Endothelial cell of umbilical vein (primary cell): Measurements from ENCODE around the gene HLTF. TPM values are rescaled to one million over a fixed set of nuclear protein-coding genes. Genes with fewer than 3 reads are reported as not detected.

ENCODE experiments used
- BruUV-seq: library from RNA; stranded (reverse); fragments of 400-500 nt; replicated peaks from 2 replicates; lab custom pipeline; 2021; lab: Mats Ljungman, UMichigan
- CTCF ChIA-PET: fragments of 300-600, 350-600 bp; sonication (Branson Sonifier 250); formaldehyde crosslinking; loops from one replicate; lab custom pipeline; 2021; ENCODE audit warnings: antibody characterized with exemption, inconsistent platforms; lab: Charles Lee
- POLR2A ChIA-PET: fragments of 300-600, 350-600 bp; sonication (Branson Sonifier 250); formaldehyde crosslinking; loops from one replicate; lab custom pipeline; 2021; ENCODE audit warnings: antibody characterized with exemption, inconsistent platforms; lab: Charles Lee
- DNase-seq: peaks from one replicate; pipeline ENCODE4 v3.0.0-alpha.2; 2011; ENCODE audit warnings: low read depth, low spot score
- FAIRE-seq: peaks from 2 replicates; lab custom pipeline; 2011; peaks lifted over from hg19 to GRCh38; lab: Jason Lieb, UNC
- H2AFZ ChIP-seq: 2 replicates; pipeline ENCODE4 v1.6.0; 2012; ENCODE audit warnings: low read depth, low read length, control low read depth, inconsistent platforms
- H3K27ac ChIP-seq: 2 replicates; pipeline ENCODE4 v1.5.1; 2011; ENCODE audit warnings: low read depth, mild to moderate bottlenecking, control low read depth, low read length, moderate library complexity; ENCODE audit not compliant: insufficient read depth
- H3K27me3 ChIP-seq, 2 experiments: 2 replicates each; pipeline versions ENCODE4 v1.6.0 to v1.6.1; 2011; ENCODE audit warnings: low read length in 2 of 2, mixed read lengths in 1 of 2; ENCODE audit not compliant: control insufficient read depth in 2 of 2, insufficient read depth in 2 of 2
- H3K36me3 ChIP-seq, 2 experiments: 2 replicates in 1 of 2; 3 replicates in 1 of 2; pipeline ENCODE4 v1.5.1; 2011; ENCODE audit warnings: low read length in 2 of 2, mild to moderate bottlenecking in 1 of 2, moderate library complexity in 1 of 2; ENCODE audit not compliant: control insufficient read depth in 2 of 2, insufficient read depth in 2 of 2; ENCODE audit errors: extremely low read depth in 1 of 2
- H3K4me1 ChIP-seq: 3 replicates; pipeline ENCODE4 v1.5.1; 2011; ENCODE audit warnings: mild to moderate bottlenecking, low read length; ENCODE audit not compliant: control insufficient read depth, insufficient read depth; ENCODE audit errors: extremely low read depth
- H3K4me2 ChIP-seq: 2 replicates; pipeline ENCODE4 v1.6.1; 2011; ENCODE audit warnings: low read length, control low read depth, mixed read lengths; ENCODE audit not compliant: insufficient read depth
- H3K4me3 ChIP-seq, 3 experiments: fragments of 200-600 bp in 1 of 3; sonication (generic), shearing (Covaris generic) in 1 of 3; replicated peaks in 1 of 3; 2 replicates each; pipeline ENCODE4 v1.5.1; 2011 to 2016; ENCODE audit warnings: control low read depth in 3 of 3, low read length in 3 of 3, mild to moderate bottlenecking in 2 of 3, inconsistent platforms in 1 of 3, low read depth in 1 of 3, moderate library complexity in 1 of 3; ENCODE audit not compliant: insufficient read depth in 1 of 3
- H3K79me2 ChIP-seq: 2 replicates; pipeline ENCODE4 v1.6.0; 2012; ENCODE audit warnings: low read length, inconsistent platforms; ENCODE audit not compliant: control insufficient read depth, insufficient read depth
- H3K9ac ChIP-seq: replicated peaks from 2 replicates; pipeline ENCODE3; 2011; ENCODE audit warnings: low read length, control low read depth; ENCODE audit not compliant: insufficient read depth; ENCODE audit errors: extremely low read depth
- H3K9me1 ChIP-seq: replicated peaks from 3 replicates; pipeline ENCODE4 v1.6.0; 2011; ENCODE audit warnings: mild to moderate bottlenecking, low read length; ENCODE audit not compliant: control insufficient read depth, insufficient read depth; ENCODE audit errors: extremely low read depth
- H3K9me3 ChIP-seq: replicated peaks from 2 replicates; pipeline ENCODE4 v1.5.1; 2012; ENCODE audit warnings: low read length, inconsistent platforms; ENCODE audit not compliant: control insufficient read depth, insufficient read depth
- H4K20me1 ChIP-seq: replicated peaks from 2 replicates; pipeline ENCODE3; 2011; ENCODE audit warnings: mild to moderate bottlenecking, low read length; ENCODE audit not compliant: control insufficient read depth, insufficient read depth; ENCODE audit errors: extremely low read depth
- EZH2 ChIP-seq: IDR thresholded peaks from 2 replicates; pipeline ENCODE4 v1.6.1; 2012; ENCODE audit warnings: borderline replicate concordance, low read depth, mild to moderate bottlenecking, moderate library complexity, low read length, inconsistent platforms; ENCODE audit not compliant: severe bottlenecking
- FOS ChIP-seq: IDR thresholded peaks from 2 replicates; pipeline ENCODE4 v1.6.1; 2011; ENCODE audit warnings: mild to moderate bottlenecking, low read length, moderate library complexity, borderline replicate concordance; ENCODE audit not compliant: insufficient read depth
- GATA2 ChIP-seq: IDR thresholded peaks from 2 replicates; pipeline ENCODE4 v1.7.0; 2011; ENCODE audit warnings: low read depth, mild to moderate bottlenecking, moderate library complexity, mixed read lengths, low read length; ENCODE audit not compliant: insufficient read length, insufficient read depth
- JUN ChIP-seq: IDR thresholded peaks from 2 replicates; pipeline ENCODE4 v1.6.1; 2011; ENCODE audit warnings: borderline replicate concordance, low read depth; ENCODE audit not compliant: insufficient read length, insufficient read depth
- MYC ChIP-seq: IDR thresholded peaks from one replicate; pipeline ENCODE4 v1.6.1; 2011; ENCODE audit warnings: mild to moderate bottlenecking, low read depth, low read length
- POLR2A ChIP-seq: IDR thresholded peaks from 2 replicates; pipeline ENCODE4 v1.6.1; 2012; ENCODE audit warnings: low read depth, mild to moderate bottlenecking, control low read depth, low read length
- POLR2AphosphoS5 ChIP-seq: IDR thresholded peaks from 2 replicates; pipeline ENCODE4 v1.6.1; 2012; ENCODE audit warnings: low read depth, mild to moderate bottlenecking, control low read depth, low read length, moderate library complexity; ENCODE audit not compliant: insufficient read depth
- dilution Hi-C: fragments of 300-500 bp; cut with MboI; formaldehyde crosslinking; loops from one replicate; pipeline ENCODE4 v1.15.0; 2019; ENCODE audit warnings: low sequenced_read_pairs; ENCODE audit not compliant: extremely low pct_ligation_motif_present
- intact Hi-C: fragments of 100-400 bp; cut with micrococcal nuclease; formaldehyde crosslinking; loops from one replicate; pipeline ENCODE4 v1.10.0; 2022
- polyA plus RNA-seq, 4 experiments: library from polyadenylated mRNA; depleted of rRNA in 3 of 4; stranded (reverse) in 3 of 4; unstranded in 1 of 4; fragments of >200 nt; gene quantifications; 2 replicates each; pipeline versions ENCODE4 v1.2.1 to v1.2.3, GENCODE V29; 2011 to 2012; ENCODE audit warnings: missing spikeins in 1 of 4
- total RNA-seq: library from RNA; stranded (reverse); gene quantifications from 2 replicates; pipeline ENCODE4 v1.2.3, GENCODE V29; 2021
- TF ChIP-seq, protein P1 (sequence below): IDR thresholded peaks from 2 replicates; pipeline ENCODE4 v1.6.1; 2011; ENCODE audit not compliant: insufficient read depth, insufficient read length
- TF ChIP-seq, protein P2 (sequence below), 2 donors: IDR thresholded peaks; 1 replicate in 1 of 2; 2 replicates in 1 of 2; pipeline ENCODE4 v1.5.1; 2011; ENCODE audit warnings: low read length in 2 of 2, mild to moderate bottlenecking in 2 of 2, moderate library complexity in 2 of 2, control low read depth in 1 of 2, inconsistent platforms in 1 of 2, low read depth in 1 of 2; ENCODE audit not compliant: insufficient read depth in 1 of 2; ENCODE audit errors: extremely low read depth in 1 of 2

HLTF gene
- total and polyA plus RNA-seq, 2 donors (not counting 3 experiments of a cell fraction or from before 2014, with no cell fraction given), result 8.7 to 24.6 TPM

DNA sequence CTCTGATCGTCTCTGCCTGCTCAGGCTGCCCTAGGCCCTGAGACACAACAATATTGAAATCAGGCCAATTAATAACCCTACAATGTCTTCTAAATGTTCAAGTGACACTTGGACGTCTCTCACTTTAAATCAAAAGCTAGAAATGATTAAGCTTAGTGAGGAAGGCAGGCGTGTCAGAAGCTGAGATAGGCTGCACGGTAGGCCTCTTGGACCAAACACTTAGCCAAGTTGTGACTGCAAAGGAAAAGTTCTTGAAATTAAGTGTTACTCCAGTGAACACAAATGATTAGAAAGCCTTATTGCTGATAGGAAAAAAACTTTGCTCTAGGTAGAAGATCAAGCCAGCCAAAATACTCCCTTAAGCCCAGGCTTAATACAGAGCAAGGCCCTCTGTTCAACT is 45.3 kb upstream of the HLTF start:
- intact Hi-C loops, result no loop called here
- H3K9me1 ChIP-seq, result no peaks in the 10 kb centered on the region
- H3K9ac ChIP-seq, result no peak overlapping the region
- no peaks in the 10 kb centered on the region for H4K20me1 ChIP-seq
- TF ChIP-seq EZH2 (no peak), POLR2A (no peak), FOS (no peak), JUN (no peak), POLR2AphosphoS5 (no peak), MYC (no peak), GATA2 (no peak)
- TF ChIP-seq, protein P1, sequence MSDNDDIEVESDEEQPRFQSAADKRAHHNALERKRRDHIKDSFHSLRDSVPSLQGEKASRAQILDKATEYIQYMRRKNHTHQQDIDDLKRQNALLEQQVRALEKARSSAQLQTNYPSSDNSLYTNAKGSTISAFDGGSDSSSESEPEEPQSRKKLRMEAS, result no peak
- TF ChIP-seq, protein P2, sequence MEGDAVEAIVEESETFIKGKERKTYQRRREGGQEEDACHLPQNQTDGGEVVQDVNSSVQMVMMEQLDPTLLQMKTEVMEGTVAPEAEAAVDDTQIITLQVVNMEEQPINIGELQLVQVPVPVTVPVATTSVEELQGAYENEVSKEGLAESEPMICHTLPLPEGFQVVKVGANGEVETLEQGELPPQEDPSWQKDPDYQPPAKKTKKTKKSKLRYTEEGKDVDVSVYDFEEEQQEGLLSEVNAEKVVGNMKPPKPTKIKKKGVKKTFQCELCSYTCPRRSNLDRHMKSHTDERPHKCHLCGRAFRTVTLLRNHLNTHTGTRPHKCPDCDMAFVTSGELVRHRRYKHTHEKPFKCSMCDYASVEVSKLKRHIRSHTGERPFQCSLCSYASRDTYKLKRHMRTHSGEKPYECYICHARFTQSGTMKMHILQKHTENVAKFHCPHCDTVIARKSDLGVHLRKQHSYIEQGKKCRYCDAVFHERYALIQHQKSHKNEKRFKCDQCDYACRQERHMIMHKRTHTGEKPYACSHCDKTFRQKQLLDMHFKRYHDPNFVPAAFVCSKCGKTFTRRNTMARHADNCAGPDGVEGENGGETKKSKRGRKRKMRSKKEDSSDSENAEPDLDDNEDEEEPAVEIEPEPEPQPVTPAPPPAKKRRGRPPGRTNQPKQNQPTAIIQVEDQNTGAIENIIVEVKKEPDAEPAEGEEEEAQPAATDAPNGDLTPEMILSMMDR (IDR thresholded peaks at IDR 0.05; ENCODE audit: extremely low read depth in 1 of 2, insufficient read depth in 1 of 2, low read depth in 1 of 2, low read length in 2 of 2), result no peak
- H2AFZ ChIP-seq, result no peak overlapping the region
- BruUV-seq, result no TSS peak
- H3K4me3 ChIP-seq, result no peak overlapping the region
- DNase-seq (no peak), FAIRE-seq (no peak)
- CTCF ChIA-PET, result interaction anchor here (0.6 to 2.5 kb wide), 3 partner anchors 11 to 176 kb away, joined by 3 to 9 read pairs (median 3); no protein-coding TSS in a partner anchor
- H3K4me1 ChIP-seq, result peaks cover 7% of the 10 kb centered on the region
- no peaks in the 10 kb centered on the region for H3K36me3 ChIP-seq
- H3K27me3 ChIP-seq, result peaks cover 0 to 1% of the 10 kb centered on the region in 2 experiments
- H3K79me2 ChIP-seq, result peaks cover 2% of the 10 kb centered on the region
- H3K27ac ChIP-seq, result no peak overlapping the region
- POLR2A ChIA-PET, result no interaction called here
- H3K4me2 ChIP-seq, result no peak overlapping the region
- dilution Hi-C loops, result no loop called here
- no peaks in the 10 kb centered on the region for H3K9me3 ChIP-seq
